HG03457 (cell line): ENCODE measurements around the gene PROKR1.
"Not testable (repeated sequence)": the region's sequence is repeated elsewhere in the genome, so short reads cannot be mapped to it uniquely, and the experiment has no call there.

Experiments
- ATAC-seq: cut with Tn5 transposase; IDR thresholded peaks from one replicate; pipeline ENCODE4 v1.9.1; 2021; ENCODE audit warnings: moderate number of reproducible peaks; ENCODE audit not compliant: unreplicated experiment

Gene PROKR1

DNA sequence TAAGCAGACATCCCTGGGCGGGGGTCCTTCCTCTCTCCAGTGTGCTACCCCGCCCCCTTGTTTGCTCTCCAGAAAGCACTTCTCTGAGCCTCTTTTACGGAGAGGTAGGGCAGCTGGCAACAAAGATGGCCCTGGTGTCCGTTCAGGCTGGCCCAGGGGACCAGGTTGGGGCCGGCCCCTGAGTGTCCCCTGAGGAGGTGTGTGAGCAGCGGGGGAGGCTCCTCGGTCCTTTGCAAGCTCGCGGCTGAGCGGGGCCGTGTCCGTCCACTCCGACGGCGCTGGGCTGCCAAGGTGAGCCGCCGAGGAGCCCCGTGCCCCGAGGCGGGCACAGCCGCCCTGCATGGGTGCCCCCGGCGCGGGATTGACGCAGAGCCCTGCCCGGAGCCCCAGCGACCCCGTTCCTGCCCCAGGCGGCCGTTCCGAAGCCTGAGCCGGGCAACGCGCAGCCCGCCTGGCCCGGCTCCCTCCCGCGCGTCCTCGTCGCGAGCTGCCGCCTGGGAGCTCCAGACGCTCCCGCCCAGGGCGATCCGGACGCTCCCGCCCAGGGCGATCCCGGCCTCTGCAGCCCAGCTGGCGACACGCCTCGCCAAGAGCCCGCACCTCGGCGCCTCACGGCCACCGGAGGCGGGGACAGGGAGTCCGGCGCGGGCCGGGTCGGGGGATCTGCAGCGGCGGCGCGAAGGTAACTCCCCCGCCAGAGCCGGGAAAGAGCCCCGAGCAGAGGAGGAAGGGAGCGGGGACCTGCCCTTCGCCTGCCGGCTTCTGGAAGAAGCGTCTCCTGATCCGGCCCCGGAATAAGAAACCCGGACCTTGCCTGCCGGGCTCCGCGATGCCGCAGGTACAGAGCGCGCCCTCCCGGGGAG lies at the start of gene PROKR1:
Gene PROKR1 (plus strand): TSS at position 569 of the 863 bp plus-strand sequence. CDS start 2,243 bp downstream, outside the sequence.
- no peak for ATAC-seq

- no peak for ATAC-seq
These were observed 49.3 kb upstream of the PROKR1 start for GRCh38 chr2:68594041-68594440.

DNA sequence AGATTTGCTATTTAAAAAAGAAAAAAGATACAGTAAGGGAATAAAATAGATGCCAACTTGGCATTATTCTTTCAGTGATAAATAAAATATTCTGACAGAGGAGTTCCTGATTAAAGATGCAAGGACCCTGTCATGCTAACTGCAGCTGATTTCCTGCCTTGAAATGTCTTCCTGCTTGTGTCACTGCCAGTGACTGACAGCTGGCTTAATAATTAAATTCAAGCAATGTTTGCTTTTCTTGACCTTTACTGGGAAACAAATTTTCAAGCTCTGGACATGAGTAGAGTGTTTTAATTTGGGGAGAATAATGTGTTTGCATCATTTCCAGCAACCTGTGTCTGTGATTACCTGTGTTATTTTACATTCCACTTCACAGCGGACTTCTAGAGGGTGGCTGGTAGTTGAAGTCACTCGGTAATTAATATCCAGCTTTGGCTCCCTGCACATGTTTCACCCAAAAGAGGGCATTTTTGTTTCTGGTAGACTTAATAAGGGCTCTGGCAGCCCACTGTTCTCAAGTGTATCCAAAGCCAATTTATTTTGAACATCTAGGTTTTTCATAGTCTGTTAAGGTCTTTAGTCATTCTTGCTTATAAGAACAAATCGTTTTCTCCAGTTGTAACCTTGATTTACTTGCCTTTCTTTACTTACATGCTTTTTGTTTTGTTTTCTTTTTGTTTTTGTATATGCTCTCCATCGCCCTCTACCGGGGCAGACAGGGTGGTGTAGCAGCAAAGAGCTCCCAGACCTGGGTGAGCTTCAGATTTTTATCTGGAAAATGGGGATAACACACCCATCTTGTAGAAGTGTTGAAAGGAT lies 48.5 kb upstream of the PROKR1 start:
- ATAC-seq, result no peak

DNA sequence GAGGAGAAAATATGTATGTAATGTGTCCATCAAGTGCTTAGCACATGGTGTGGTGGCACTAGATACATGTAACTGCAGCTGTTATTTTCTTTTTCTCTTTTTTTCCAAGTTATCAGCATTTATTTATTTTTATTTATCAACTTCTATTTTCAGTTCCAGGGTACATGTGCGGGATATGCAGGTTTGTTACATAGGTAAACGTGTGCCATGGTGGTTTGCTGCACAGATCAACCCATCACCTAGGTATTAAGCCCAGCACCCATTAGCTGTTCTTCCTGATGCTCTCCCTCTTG lies 47.9 kb upstream of the PROKR1 start:
- ATAC-seq, result not testable (repeated sequence)

DNA sequence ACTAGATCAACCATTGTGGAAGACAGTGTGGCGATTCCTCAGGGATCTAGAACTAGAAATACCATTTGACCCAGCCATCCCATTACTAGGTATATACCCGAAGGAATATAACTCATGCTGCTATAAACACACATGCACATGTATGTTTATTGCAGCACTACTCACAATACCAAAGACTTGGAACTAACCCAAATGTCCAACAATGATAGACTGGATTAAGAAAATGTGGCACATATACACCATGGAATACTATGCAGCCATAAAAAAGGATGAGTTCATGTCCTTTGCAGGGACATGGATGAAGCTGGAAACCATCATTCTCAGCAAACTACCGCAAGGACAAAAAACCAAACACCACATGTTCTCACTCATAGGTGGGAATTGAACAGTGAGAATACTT lies 42.9 kb upstream of the PROKR1 start:
- not testable (repeated sequence) for ATAC-seq

- no peak for ATAC-seq
These were observed 40.3 kb upstream of the PROKR1 start for GRCh38 chr2:68603059-68603458.

DNA sequence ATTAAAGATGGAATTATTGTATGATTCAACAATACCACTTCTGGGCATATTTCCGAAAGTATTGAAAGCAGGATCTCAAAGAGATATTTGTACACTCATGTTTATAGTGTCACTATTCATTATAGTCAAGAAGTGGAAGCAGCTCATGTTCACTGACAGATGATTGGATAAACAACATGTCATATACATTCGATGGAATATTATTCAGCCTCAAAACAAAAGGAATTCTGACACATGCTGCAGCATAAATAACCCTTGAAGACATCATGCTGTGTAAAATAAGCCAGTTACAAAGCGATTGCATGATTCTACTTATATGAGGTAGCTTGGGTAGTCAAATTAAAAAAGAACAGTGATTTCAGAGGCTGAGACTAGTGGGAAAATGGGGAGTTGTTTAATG lies 39.3 kb upstream of the PROKR1 start:
- ATAC-seq, result no peak

DNA sequence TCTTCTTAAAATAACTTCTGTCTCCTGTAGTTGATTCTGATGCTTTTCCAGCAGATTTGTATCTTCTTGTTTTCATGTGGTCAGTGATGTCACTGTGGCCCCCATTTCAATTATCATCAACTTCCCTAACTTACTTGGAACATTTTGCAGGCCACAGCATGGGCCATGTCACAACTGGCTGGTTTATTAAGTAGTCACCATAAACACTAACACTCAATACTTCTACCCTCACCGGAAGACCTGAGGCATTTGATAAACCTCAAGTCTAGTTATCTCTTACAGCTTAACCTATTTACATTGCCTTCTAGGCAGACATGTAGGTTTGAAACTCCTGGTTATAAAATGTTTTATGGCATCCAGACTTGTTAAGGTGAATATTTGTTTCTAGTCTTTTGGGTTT lies 37.4 kb upstream of the PROKR1 start:
- no peak for ATAC-seq

DNA sequence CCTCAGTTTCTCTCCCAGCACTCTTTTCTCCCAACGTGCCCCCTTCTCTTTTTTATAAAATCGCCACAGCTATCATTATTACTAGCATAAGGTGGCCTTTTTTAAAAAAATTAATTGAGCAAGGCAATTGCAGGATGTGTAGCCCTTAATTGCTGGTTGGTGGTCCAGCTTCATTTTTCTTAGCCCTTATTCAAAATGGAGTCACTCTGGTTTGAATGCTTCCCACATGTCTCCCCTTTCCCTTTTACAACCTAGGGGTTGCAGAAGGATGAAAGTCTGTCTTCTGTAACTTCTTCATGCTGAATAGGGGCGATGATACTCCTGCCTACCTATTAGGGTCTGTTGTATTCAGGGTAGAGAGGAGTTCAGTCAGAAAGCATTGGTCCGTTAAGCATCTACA lies 36.6 kb upstream of the PROKR1 start:
- no peak for ATAC-seq

GRCh38 chr2:68607837-68608236 lies 35.5 kb upstream of the PROKR1 start:
- no peak for ATAC-seq

DNA sequence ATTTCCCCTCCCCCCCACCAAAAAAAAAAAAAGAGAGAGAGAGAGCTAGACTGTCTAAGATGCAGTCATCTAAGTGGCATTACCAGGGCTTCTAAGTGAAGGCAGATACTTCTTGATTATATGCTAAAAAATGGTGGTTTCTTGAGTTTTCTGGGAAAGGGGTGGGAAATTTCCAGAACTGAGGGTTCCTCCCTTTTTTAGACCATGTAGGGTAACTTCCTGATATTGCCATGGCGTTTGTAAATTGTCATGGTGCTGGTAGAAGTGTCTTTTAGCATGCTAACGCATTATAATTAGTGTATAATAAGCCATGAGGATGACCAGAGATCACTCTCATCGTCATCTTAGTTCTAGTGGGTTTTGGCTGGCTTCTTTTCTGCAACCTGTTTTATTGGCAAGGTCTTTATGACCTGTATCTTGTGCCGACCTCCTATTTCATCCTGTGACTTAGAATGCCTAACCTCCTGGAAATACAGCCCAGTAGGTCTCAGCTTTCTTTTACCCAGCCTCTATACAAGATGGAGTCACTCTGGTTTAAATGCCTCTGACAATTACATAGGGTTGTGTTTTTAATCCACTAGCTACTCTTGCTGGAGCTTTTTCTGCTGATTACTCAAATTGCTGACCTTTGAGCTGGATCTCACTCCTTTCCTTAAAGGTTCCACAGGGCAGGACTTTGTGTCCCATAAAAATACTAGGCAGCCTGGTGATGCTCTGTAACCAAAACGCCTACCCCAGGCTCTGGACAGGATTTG lies 30.4 kb upstream of the PROKR1 start:
- no peak for ATAC-seq

DNA sequence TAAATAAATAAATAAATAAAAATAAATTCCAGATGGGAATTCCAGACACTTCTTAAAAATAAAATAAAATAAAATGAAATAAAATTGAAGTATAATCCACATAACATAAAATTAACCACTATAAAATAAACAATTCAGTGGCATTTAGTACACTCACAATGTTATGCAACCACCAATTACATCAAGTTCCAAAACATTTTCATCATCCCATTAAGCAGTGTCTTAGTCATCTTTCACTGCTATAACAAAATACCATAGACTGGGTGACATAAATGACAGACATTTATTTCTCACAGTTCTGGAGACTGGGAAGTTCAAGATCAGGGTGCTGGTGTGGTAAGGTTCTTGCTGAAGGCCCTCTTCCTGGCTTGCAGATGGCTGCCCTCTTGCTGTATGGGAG lies 22.6 kb upstream of the PROKR1 start:
- ATAC-seq, result no peak

- ATAC-seq, result no peak
These were observed 19.6 kb upstream of the PROKR1 start for GRCh38 chr2:68623820-68624219.

DNA sequence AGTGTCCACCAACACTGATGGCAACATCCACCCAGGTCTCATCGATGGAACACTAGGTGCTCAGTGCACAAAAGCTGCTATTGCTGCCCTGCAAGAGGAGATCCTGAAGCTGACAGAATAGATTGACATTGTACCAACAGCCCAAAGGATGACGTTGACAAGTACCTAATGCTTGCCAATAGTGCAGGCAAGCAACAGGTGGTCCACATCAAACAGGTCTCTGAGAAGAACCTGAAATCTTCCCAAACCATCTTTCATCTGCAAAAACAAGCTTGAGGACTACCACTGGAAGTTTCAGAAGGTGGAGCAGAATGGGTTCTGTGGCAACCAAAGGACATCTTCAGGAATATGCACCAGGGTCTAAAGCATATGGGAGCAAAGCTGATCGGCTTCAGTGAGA lies 15.8 kb upstream of the PROKR1 start:
- no peak for ATAC-seq

GRCh38 chr2:68632021-68632420 lies 11.4 kb upstream of the PROKR1 start:
- no peak for ATAC-seq

- ATAC-seq, result no peak
These were observed 6.3 kb upstream of the PROKR1 start for GRCh38 chr2:68637047-68637446.

- no peak for ATAC-seq
These were observed 601 bp downstream of the PROKR1 start for GRCh38 chr2:68643874-68644485.

DNA sequence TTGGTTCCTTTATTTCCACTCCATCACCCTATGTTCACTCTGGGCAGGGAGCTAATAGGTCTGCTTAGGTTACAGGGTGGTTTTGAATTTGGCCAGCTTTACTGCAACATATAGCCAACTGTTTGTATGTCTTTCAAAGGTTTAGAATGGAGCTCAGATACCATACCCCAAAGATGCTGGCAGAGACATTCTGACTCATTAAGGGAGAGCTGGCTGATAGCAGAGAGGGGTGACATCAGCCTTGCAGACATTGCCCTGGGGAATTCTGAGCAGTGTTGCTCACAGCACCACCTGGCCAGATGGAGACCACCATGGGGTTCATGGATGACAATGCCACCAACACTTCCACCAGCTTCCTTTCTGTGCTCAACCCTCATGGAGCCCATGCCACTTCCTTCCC lies 2.1 kb downstream of the PROKR1 start:
- no peak for ATAC-seq

- ATAC-seq, result no peak
These were observed 2.9 kb downstream of the PROKR1 start for GRCh38 chr2:68646303-68646702.

DNA sequence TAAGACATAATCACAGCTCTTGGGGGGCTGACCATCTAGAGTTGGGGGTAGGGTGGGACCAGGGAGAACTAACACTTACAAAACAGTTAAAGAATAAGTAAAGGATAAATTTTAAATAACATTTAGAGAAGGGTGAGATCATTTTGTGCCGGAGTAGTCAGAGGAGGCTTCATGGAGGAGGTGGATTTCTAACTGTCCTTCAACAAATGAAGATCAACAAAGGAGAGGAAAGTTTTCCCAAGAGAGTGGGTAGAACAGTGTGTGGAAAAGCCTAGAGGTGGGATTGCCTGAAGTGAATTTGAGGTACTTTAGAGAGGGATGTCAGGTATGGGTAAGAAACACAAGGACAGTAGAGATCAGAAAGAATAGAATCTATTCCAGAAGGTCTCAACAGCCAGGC lies 7.3 kb downstream of the PROKR1 start:
- no peak for ATAC-seq

GRCh38 chr2:68653034-68653433 lies 9.7 kb downstream of the PROKR1 start:
- ATAC-seq, result no peak
